Esophagus squamous epithelium (tissue), 4 donors: ENCODE results near the gene UBR4.

ENCODE experiments used
- CTCF ChIP-seq, 6 experiments: fragments of 450-650 bp in 4 of 6; fragments of 200-600 bp in 2 of 6; sonication (generic) in 2 of 6; IDR thresholded peaks; one replicate each; pipeline ENCODE4 v1.5.1; 2016 to 2019; ENCODE audit warnings: antibody characterized with exemption in 6 of 6, mild to moderate bottlenecking in 4 of 6, moderate library complexity in 4 of 6
- POLR2A ChIP-seq, 4 donors: fragments of 450-650 bp; IDR thresholded peaks; one replicate each; pipeline ENCODE4 v1.6.1; 2017; ENCODE audit warnings: antibody characterized with exemption in 4 of 4, mild to moderate bottlenecking in 4 of 4, moderate library complexity in 3 of 4

GRCh38 chr1:19208710-19209438 is 1.2 kb downstream of the UBR4 start:
- TF ChIP-seq CTCF (IDR thresholded peaks at IDR 0.05), result no peak
- no peak for TF ChIP-seq POLR2A (IDR thresholded peaks at IDR 0.05)
